ENCODE measurements around the gene PCTP. TPM values are rescaled to one million over a fixed set of nuclear protein-coding genes. Genes with fewer than 3 reads are reported as not detected.

PCTP gene
- total RNA-seq, 3 donors from 2014 or later, result 19.3 to 29.4 (median 25.0) TPM

- intact Hi-C loops (cut with DNase I; ENCODE audit: low total_unique reads), result no loop called here
- Histone ChIP-seq H3K4me1 (no peaks in the 10 kb centered on the region), H3K4me3 (no peak overlapping the region), H3K27ac (no peak overlapping the region), H3K36me3 (no peaks in the 10 kb centered on the region), H3K9me3 (no peaks in the 10 kb centered on the region), H3K27me3 (no peaks in the 10 kb centered on the region)
- no peak for DNase-seq (ENCODE audit: low spot score in 2 of 2)
- TF ChIP-seq POLR2AphosphoS5 (IDR thresholded peaks at IDR 0.05) (no peak), POLR2A (IDR thresholded peaks at IDR 0.05) (no peak), CTCF (IDR thresholded peaks at IDR 0.05) (no peak)
These were observed 5.6 kb upstream of the PCTP start for GRCh38 chr17:55745258-55745657.

GRCh38 chr17:55746466-55746865 lies 4.4 kb upstream of the PCTP start:
- H3K9me3 ChIP-seq, result no peaks in the 10 kb centered on the region
- no peaks in the 10 kb centered on the region for H3K36me3 ChIP-seq
- H3K27ac ChIP-seq, result no peak overlapping the region
- H3K27me3 ChIP-seq, result no peaks in the 10 kb centered on the region
- DNase-seq (ENCODE audit: low spot score in 2 of 2), result no peak
- intact Hi-C loops (cut with DNase I; ENCODE audit: low total_unique reads), result no loop called here
- H3K4me1 ChIP-seq, result no peaks in the 10 kb centered on the region
- no peak for TF ChIP-seq POLR2A (IDR thresholded peaks at IDR 0.05)
- TF ChIP-seq CTCF (IDR thresholded peaks at IDR 0.05), result no peak
- TF ChIP-seq POLR2AphosphoS5 (IDR thresholded peaks at IDR 0.05), result no peak
- no peak overlapping the region for H3K4me3 ChIP-seq

- no peaks in the 10 kb centered on the region for H3K9me3 ChIP-seq
- H3K27ac ChIP-seq, result no peak overlapping the region
- no peaks in the 10 kb centered on the region for H3K36me3 ChIP-seq
- TF ChIP-seq CTCF (IDR thresholded peaks at IDR 0.05) (no peak), POLR2AphosphoS5 (IDR thresholded peaks at IDR 0.05) (no peak), POLR2A (IDR thresholded peaks at IDR 0.05) (no peak)
- no peak for DNase-seq (ENCODE audit: low spot score in 2 of 2)
- no peaks in the 10 kb centered on the region for H3K27me3 ChIP-seq
- intact Hi-C loops (cut with DNase I; ENCODE audit: low total_unique reads), result no loop called here
- no peaks in the 10 kb centered on the region for H3K4me1 ChIP-seq
- H3K4me3 ChIP-seq, result no peak overlapping the region
These were observed 3.6 kb upstream of the PCTP start for GRCh38 chr17:55747209-55747608.

GRCh38 chr17:55748841-55749240 lies 2.0 kb upstream of the PCTP start:
- H3K27ac ChIP-seq, result no peak overlapping the region
- no peaks in the 10 kb centered on the region for H3K36me3 ChIP-seq
- no peaks in the 10 kb centered on the region for H3K27me3 ChIP-seq
- no peak overlapping the region for H3K4me3 ChIP-seq
- no peaks in the 10 kb centered on the region for H3K9me3 ChIP-seq
- intact Hi-C loops (cut with DNase I; ENCODE audit: low total_unique reads), result no loop called here
- TF ChIP-seq POLR2AphosphoS5 (IDR thresholded peaks at IDR 0.05) (no peak), CTCF (IDR thresholded peaks at IDR 0.05) (no peak), POLR2A (IDR thresholded peaks at IDR 0.05) (no peak)
- H3K4me1 ChIP-seq, result peaks cover 0 to 6% of the 10 kb centered on the region in 2 donors
- DNase-seq (ENCODE audit: low spot score in 2 of 2), result no peak

GRCh38 chr17:55749985-55750384 lies 866 bp upstream of the PCTP start:
- H3K36me3 ChIP-seq, result no peaks in the 10 kb centered on the region
- no peak overlapping the region for H3K27ac ChIP-seq
- intact Hi-C loops (cut with DNase I; ENCODE audit: low total_unique reads), result no loop called here
- no peak overlapping the region for H3K4me3 ChIP-seq
- no peaks in the 10 kb centered on the region for H3K9me3 ChIP-seq
- H3K27me3 ChIP-seq, result no peaks in the 10 kb centered on the region
- no peak for DNase-seq (ENCODE audit: low spot score in 2 of 2)
- TF ChIP-seq POLR2AphosphoS5 (IDR thresholded peaks at IDR 0.05) (no peak), CTCF (IDR thresholded peaks at IDR 0.05) (no peak), POLR2A (IDR thresholded peaks at IDR 0.05) (no peak)
- peaks cover 0 to 6% of the 10 kb centered on the region in 2 donors for H3K4me1 ChIP-seq
